HL-60 (cell line): ENCODE results near the gene RPL35.

Experiments used
- DNase-seq, 2 experiments: peaks; one replicate each; pipeline ENCODE4 v3.0.0-alpha.2; 2010 to 2020; ENCODE audit warnings: low read depth in 1 of 2, low spot score in 1 of 2
- H3K27ac ChIP-seq: fragments of 250-450 bp; sonication (Bioruptor Pico); replicated peaks from 2 replicates; pipeline ENCODE4 v1.5.1; 2020; ENCODE audit warnings: mild to moderate bottlenecking, moderate library complexity
- H3K27me3 ChIP-seq: fragments of 250-450 bp; sonication (Bioruptor Pico); 2 replicates; pipeline ENCODE4 v1.5.1; 2021; ENCODE audit warnings: mild to moderate bottlenecking, moderate library complexity; ENCODE audit not compliant: insufficient read depth, poor library complexity, severe bottlenecking
- H3K4me3 ChIP-seq: replicated peaks from 2 replicates; pipeline ENCODE4 v1.5.1; 2011; ENCODE audit warnings: mild to moderate bottlenecking, control low read depth, low read length; ENCODE audit not compliant: insufficient read depth
- CTCF ChIP-seq: IDR thresholded peaks from one replicate; pipeline ENCODE4 v1.5.1; 2011; ENCODE audit warnings: low read length, control low read depth, inconsistent platforms; ENCODE audit not compliant: insufficient read depth
- GABPA ChIP-seq: IDR thresholded peaks from 2 replicates; pipeline ENCODE4 v1.6.1; 2012; ENCODE audit warnings: low read depth
- POLR2AphosphoS5 ChIP-seq: IDR thresholded peaks from 2 replicates; pipeline ENCODE4 v1.6.1; 2012; ENCODE audit warnings: low read depth
- REST ChIP-seq: IDR thresholded peaks from 2 replicates; pipeline ENCODE4 v1.6.1; 2012; ENCODE audit warnings: low read depth; ENCODE audit not compliant: insufficient replicate concordance
- SPI1 ChIP-seq: IDR thresholded peaks from 2 replicates; pipeline ENCODE4 v1.6.1; 2012; ENCODE audit warnings: low read depth, mild to moderate bottlenecking, borderline replicate concordance

Gene RPL35

DNA sequence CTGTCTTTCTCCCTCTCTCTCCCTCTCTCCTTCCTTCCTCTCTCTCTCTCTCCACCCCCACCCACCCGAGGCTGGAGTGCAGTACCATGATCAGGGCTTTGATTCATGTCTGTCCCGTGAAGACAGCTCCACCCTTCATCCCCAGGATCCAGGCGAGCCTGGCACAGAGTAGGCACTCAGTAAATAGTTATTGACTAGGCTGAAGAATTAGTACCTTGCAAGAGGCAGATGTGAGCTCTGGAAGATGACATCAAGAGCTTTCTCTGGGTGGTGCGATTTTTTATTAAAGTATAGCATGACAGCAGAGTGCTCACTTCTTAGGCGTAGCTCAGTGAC is 32.5 kb downstream of the RPL35 start:
- DNase-seq, result no peak
- Histone ChIP-seq H3K27me3 (no peaks in the 10 kb centered on the region), H3K4me3 (no peak overlapping the region), H3K27ac (no peak overlapping the region)
- TF ChIP-seq REST, result no peak

GRCh38 chr9:124828489-124829333 is 33.0 kb downstream of the RPL35 start:
- no peak overlapping the region for H3K27ac ChIP-seq
- TF ChIP-seq GABPA (no peak), SPI1 (no peak), REST (no peak), CTCF (no peak), POLR2AphosphoS5 (no peak)
- H3K4me3 ChIP-seq, result no peak overlapping the region
- no peak for DNase-seq
- H3K27me3 ChIP-seq, result no peaks in the 10 kb centered on the region

DNA sequence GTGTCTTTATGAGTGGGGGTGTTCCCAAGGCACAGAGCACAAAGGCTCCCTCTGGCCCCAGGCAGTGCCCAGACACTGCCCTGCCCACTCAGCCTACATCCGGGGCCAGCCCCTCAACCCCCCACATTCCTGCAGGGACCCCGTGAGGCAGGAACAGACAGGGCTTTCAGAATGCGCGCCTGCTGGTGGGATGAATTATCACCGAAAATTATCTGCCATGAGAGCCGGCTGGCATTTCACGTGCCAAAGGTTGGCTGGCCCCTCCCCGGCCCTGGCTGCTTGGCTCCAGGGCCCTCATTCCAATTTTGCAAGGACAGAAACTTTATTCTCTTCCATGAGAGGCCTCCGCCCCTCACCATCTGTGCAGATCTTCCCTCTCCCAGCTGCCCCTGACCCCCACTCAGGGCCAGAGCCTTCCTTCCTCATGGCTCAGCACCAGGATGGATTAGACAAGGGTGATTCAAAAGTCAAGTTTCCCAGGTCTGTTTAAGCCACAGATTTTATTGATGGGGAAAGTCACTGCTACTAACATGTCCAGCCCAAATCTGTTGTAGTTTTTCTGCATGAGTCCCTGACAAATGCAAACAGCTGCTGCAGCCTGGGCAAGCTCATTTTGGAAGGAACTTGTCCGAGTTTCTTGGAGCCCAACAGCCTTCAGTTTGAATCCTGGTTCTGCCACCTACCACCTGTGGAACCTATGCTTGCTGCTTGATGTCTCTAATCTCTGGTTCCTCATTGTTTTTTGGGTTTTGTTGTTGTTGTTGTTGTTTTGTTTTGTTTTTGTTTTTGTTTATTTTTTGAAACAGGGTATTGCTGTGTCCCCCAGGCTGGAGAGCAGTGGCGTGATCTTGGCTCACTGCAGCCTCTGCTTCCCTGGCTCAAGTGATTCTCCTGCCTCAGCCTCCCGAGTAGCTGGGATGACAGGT is 40.8 kb downstream of the RPL35 start:
- TF ChIP-seq REST, result no peak
- no peak for TF ChIP-seq GABPA
- no peak for TF ChIP-seq SPI1
- TF ChIP-seq CTCF, result no peak
- TF ChIP-seq POLR2AphosphoS5, result no peak
- DNase-seq, result no peak
- Histone ChIP-seq H3K27me3 (no peaks in the 10 kb centered on the region), H3K4me3 (no peak overlapping the region), H3K27ac (no peak overlapping the region)
